ENCODE results near the gene UVRAG. TPM values are rescaled to one million over a fixed set of nuclear protein-coding genes. Genes with fewer than 3 reads are reported as not detected.

The UVRAG gene
- total RNA-seq, 1 experiment from 2014 or later: 6.9 TPM

- DNase-seq (ENCODE audit: low read depth): no peak
- in situ Hi-C loops (cut with HindIII; ENCODE audit: low pct_unique_long_range_greater_than_20kb, low sequenced_read_pairs): no loop called here
Observed at GRCh38 chr11:75781831-75782230, 33.2 kb upstream of the UVRAG start.

GRCh38 chr11:75782540-75783263, 32.3 kb upstream of the UVRAG start:
- no peak for DNase-seq (ENCODE audit: low read depth)
- in situ Hi-C loops (cut with HindIII; ENCODE audit: low pct_unique_long_range_greater_than_20kb, low sequenced_read_pairs): no loop called here

- no peak for DNase-seq (ENCODE audit: low read depth)
- in situ Hi-C loops (cut with HindIII; ENCODE audit: low pct_unique_long_range_greater_than_20kb, low sequenced_read_pairs): no loop called here
Observed at GRCh38 chr11:75783416-75784084, 31.5 kb upstream of the UVRAG start.

GRCh38 chr11:75784085-75784478, 30.9 kb upstream of the UVRAG start:
- in situ Hi-C loops (cut with HindIII; ENCODE audit: low pct_unique_long_range_greater_than_20kb, low sequenced_read_pairs): no loop called here
- no peak for DNase-seq (ENCODE audit: low read depth)

- no peak for DNase-seq (ENCODE audit: low read depth)
- in situ Hi-C loops (cut with HindIII; ENCODE audit: low pct_unique_long_range_greater_than_20kb, low sequenced_read_pairs): no loop called here
Observed at GRCh38 chr11:75784506-75784905, 30.5 kb upstream of the UVRAG start.

GRCh38 chr11:75785187-75785586, 29.8 kb upstream of the UVRAG start:
- in situ Hi-C loops (cut with HindIII; ENCODE audit: low pct_unique_long_range_greater_than_20kb, low sequenced_read_pairs): no loop called here
- DNase-seq (ENCODE audit: low read depth): no peak

- in situ Hi-C loops (cut with HindIII; ENCODE audit: low pct_unique_long_range_greater_than_20kb, low sequenced_read_pairs): no loop called here
- peak; percentile 9 for DNase-seq (ENCODE audit: low read depth)
Observed at GRCh38 chr11:75786101-75786736, 28.8 kb upstream of the UVRAG start.

GRCh38 chr11:75789521-75789920, 25.5 kb upstream of the UVRAG start:
- in situ Hi-C loops (cut with HindIII; ENCODE audit: low pct_unique_long_range_greater_than_20kb, low sequenced_read_pairs): no loop called here
- no peak for DNase-seq (ENCODE audit: low read depth)

GRCh38 chr11:75790986-75791385, 24.0 kb upstream of the UVRAG start:
- DNase-seq (ENCODE audit: low read depth): no peak
- in situ Hi-C loops (cut with HindIII; ENCODE audit: low pct_unique_long_range_greater_than_20kb, low sequenced_read_pairs): no loop called here

GRCh38 chr11:75792127-75792731, 22.8 kb upstream of the UVRAG start:
- DNase-seq (ENCODE audit: low read depth): no peak
- in situ Hi-C loops (cut with HindIII; ENCODE audit: low pct_unique_long_range_greater_than_20kb, low sequenced_read_pairs): no loop called here

GRCh38 chr11:75792997-75793800, 21.8 kb upstream of the UVRAG start:
- in situ Hi-C loops (cut with HindIII; ENCODE audit: low pct_unique_long_range_greater_than_20kb, low sequenced_read_pairs): no loop called here
- no peak for DNase-seq (ENCODE audit: low read depth)

GRCh38 chr11:75793966-75794365, 21.0 kb upstream of the UVRAG start:
- in situ Hi-C loops (cut with HindIII; ENCODE audit: low pct_unique_long_range_greater_than_20kb, low sequenced_read_pairs): no loop called here
- DNase-seq (ENCODE audit: low read depth): no peak

GRCh38 chr11:75795276-75796090, 19.5 kb upstream of the UVRAG start:
- in situ Hi-C loops (cut with HindIII; ENCODE audit: low pct_unique_long_range_greater_than_20kb, low sequenced_read_pairs): no loop called here
- no peak for DNase-seq (ENCODE audit: low read depth)

- in situ Hi-C loops (cut with HindIII; ENCODE audit: low pct_unique_long_range_greater_than_20kb, low sequenced_read_pairs): no loop called here
- DNase-seq (ENCODE audit: low read depth): no peak
Observed at GRCh38 chr11:75796091-75796435, 18.9 kb upstream of the UVRAG start.

- in situ Hi-C loops (cut with HindIII; ENCODE audit: low pct_unique_long_range_greater_than_20kb, low sequenced_read_pairs): no loop called here
Observed at GRCh38 chr11:75797116-75797515, 17.9 kb upstream of the UVRAG start.

GRCh38 chr11:75797792-75798191, 17.2 kb upstream of the UVRAG start:
- no peak for DNase-seq (ENCODE audit: low read depth)
- in situ Hi-C loops (cut with HindIII; ENCODE audit: low pct_unique_long_range_greater_than_20kb, low sequenced_read_pairs): no loop called here

More at GRCh38 chr11:75797116-75797515, 17.9 kb upstream of the UVRAG start:
- no peak for DNase-seq (ENCODE audit: low read depth)

- in situ Hi-C loops (cut with HindIII; ENCODE audit: low pct_unique_long_range_greater_than_20kb, low sequenced_read_pairs): no loop called here
- DNase-seq (ENCODE audit: low read depth): no peak
Observed at GRCh38 chr11:75800136-75800675, 14.8 kb upstream of the UVRAG start.
